Psoas muscle (tissue), 8 donors: Measurements from ENCODE around the gene FARSA. TPM values are rescaled to one million over a fixed set of nuclear protein-coding genes. Genes with fewer than 3 reads are reported as not detected.
A peak's percentile ranks its signal among the peaks of the same experiment; 100 is the strongest.
"Not testable (repeated sequence)": the region's sequence is repeated elsewhere in the genome, so short reads cannot be mapped to it uniquely, and the experiment has no call there.

Source experiments
- ATAC-seq, 4 donors: fragments of 200-7000 bp; cut with Tn5 transposase; one replicate each; pipeline ENCODE4 v1.9.1; 2020; ENCODE audit warnings: moderate library complexity in 3 of 4, mild to moderate bottlenecking in 2 of 4
- DNase-seq, 2 donors: peaks; one replicate each; pipeline ENCODE4 v3.0.0-alpha.2; 2020
- H3K27ac ChIP-seq: fragments of 200-600 bp; one replicate; pipeline ENCODE4 v1.8.0; 2022
- H3K27me3 ChIP-seq, 3 donors: fragments of 200-600 bp in 1 of 3; one replicate each; pipeline versions ENCODE4 v1.6.1 to v1.8.0; 2013 to 2022; ENCODE audit warnings: low read length in 2 of 3, mild to moderate bottlenecking in 2 of 3, moderate library complexity in 1 of 3; ENCODE audit not compliant: insufficient read depth in 3 of 3
- H3K36me3 ChIP-seq, 2 donors: fragments of 200-600 bp in 1 of 2; one replicate each; pipeline versions ENCODE4 v1.6.1 to v1.8.0; 2013 to 2022; ENCODE audit warnings: low read depth in 1 of 2, mild to moderate bottlenecking in 1 of 2, moderate library complexity in 1 of 2; ENCODE audit not compliant: insufficient read depth in 1 of 2
- H3K4me1 ChIP-seq: fragments of 200-600 bp; one replicate; pipeline ENCODE4 v1.8.0; 2022
- H3K4me3 ChIP-seq: fragments of 200-600 bp; one replicate; pipeline ENCODE4 v1.8.0; 2022; ENCODE audit warnings: mild to moderate bottlenecking
- H3K9me3 ChIP-seq: fragments of 200-600 bp; one replicate; pipeline ENCODE4 v1.8.0; 2022
- WGBS, 3 donors: extraction: QIAGEN DNeasy Blood & Tissue Kit; methylation state at CpG; one replicate each; pipeline versions ENCODE4 v1.1.6 to v1.1.7; 2013; 5-methylcytosine and 5-hydroxymethylcytosine counted together
- intact Hi-C, 2 donors: fragments of 100-400 bp; cut with DNase I; formaldehyde crosslinking; loops; one replicate each; pipeline versions ENCODE4 v1.11.0 to v1.14.2; 2022
- polyA plus RNA-seq, 3 donors: library from polyadenylated mRNA; stranded (reverse); fragments of 200-250 nt; gene quantifications; one replicate each; pipeline ENCODE4 v1.2.3, GENCODE V29; 2013
- total RNA-seq, 4 donors: library from RNA; stranded (reverse); fragmentation: NEBNext Ultra II Directional in 2 of 4; extraction: Animal tissue kit (Norgen Biotek cat#: 25700) in 2 of 4; gene quantifications; one replicate each; pipeline versions ENCODE4 v1.2.1 to v1.2.4, GENCODE V29; 2021 to 2023
- TF ChIP-seq, protein P1 (sequence below): fragments of 200-600 bp; IDR thresholded peaks from one replicate; pipeline ENCODE4 v1.8.0; 2022; ENCODE audit warnings: antibody characterized with exemption
- donor health status: healthy with polysubstance abuse.
- donor health status: DM: no; HTN: no; CAD: no; lungs with moderate emphysema.
- donor health status: Bipolar disorder and iron deficiency.
- donor health status: healthy.
- donor health status: DM: yes; HTN: yes; CAD: no.
- donor health status: DM: no; HTN: no; CAD: no.
- donor health status: DM: no; HTN: no; CAD: no.
- donor health status: DM: yes; HTN: yes; CAD: no.

FARSA gene
- total and polyA plus RNA-seq, 7 donors: 45.9 to 161 (median 61.6) TPM

DNA sequence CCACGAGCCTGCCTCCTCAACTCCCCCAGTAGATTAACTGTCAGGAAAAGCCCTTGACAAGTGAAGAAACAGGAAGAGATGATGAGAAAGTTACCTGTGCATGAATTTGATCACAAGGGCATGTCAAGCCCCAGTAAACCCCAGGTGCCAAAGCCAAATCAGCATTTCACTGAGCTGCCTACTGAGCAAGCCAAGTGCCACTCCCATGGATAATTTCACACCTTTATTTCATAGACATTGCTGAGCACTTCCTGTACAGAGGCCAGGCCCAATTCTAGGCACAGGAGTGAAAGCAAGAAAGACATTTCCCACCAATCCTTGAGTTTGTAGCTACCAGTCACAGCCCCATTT is 21.1 kb upstream of the FARSA start:
- Histone ChIP-seq H3K9me3 (no peaks in the 10 kb centered on the region), H3K27me3 (no peaks in the 10 kb centered on the region), H3K27ac (peak overlapping the region; percentile 98), H3K4me3 (peak overlapping the region; percentile 30), H3K4me1 (peaks cover 52% of the 10 kb centered on the region), H3K36me3 (peaks cover 13 to 51% of the 10 kb centered on the region in 2 donors)
- intact Hi-C loops: no loop called here
- TF ChIP-seq, protein P1, sequence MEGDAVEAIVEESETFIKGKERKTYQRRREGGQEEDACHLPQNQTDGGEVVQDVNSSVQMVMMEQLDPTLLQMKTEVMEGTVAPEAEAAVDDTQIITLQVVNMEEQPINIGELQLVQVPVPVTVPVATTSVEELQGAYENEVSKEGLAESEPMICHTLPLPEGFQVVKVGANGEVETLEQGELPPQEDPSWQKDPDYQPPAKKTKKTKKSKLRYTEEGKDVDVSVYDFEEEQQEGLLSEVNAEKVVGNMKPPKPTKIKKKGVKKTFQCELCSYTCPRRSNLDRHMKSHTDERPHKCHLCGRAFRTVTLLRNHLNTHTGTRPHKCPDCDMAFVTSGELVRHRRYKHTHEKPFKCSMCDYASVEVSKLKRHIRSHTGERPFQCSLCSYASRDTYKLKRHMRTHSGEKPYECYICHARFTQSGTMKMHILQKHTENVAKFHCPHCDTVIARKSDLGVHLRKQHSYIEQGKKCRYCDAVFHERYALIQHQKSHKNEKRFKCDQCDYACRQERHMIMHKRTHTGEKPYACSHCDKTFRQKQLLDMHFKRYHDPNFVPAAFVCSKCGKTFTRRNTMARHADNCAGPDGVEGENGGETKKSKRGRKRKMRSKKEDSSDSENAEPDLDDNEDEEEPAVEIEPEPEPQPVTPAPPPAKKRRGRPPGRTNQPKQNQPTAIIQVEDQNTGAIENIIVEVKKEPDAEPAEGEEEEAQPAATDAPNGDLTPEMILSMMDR: no peak
- ATAC-seq: no peak
- no peak for DNase-seq
- 29 to 33% (median 30%) methylated on average over 1 of the region's 1 CpG for WGBS, 3 donors

DNA sequence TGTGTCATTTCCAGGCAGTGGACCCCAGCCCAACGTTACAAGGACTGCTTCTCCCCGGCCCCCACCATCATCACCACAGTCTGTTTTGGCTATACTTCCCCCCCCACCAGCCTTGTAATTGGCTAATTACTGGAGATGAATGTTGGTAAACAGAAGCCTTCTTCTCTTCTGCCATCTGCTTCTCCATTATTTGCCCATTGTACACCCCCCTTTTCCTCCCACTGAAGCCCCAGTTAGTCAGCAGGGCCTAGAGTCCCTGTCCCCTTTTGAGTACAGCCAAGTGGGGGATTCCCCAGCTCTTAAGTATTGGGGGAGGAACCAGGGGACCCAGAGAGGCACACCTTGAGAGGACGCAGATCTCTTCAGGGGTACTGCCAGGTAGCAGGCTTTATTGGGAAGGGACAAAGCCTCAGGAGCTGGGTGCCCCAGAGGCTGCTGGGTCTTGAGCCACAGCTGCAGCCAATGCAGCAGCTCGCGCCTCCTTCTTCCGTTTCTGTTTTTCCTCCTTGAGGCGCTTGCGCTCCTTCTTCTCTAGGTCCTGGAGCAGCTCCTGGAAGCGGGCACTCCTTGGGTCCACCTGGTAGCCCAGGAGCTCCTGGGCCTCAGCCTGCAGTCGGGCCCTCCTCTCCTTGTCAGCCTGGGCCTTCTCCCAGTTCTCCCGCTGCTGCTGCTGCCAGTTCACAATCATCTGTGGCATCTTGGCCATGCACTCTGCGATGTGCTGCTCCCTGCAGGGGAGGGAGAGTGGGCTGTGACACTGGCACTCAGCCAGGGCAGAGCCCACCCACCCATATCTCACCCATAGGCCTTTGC is 20.5 kb upstream of the FARSA start:
- H3K4me1 ChIP-seq: peaks cover 57% of the 10 kb centered on the region
- DNase-seq (no peak), ATAC-seq (peak in 1 of 4 donors; percentile 2)
- H3K27ac ChIP-seq: peak overlapping the region; percentile 98
- TF ChIP-seq, protein P1: no peak
- H3K27me3 ChIP-seq: no peaks in the 10 kb centered on the region
- H3K36me3 ChIP-seq: peaks cover 13 to 57% of the 10 kb centered on the region in 2 donors
- 32 to 44% (median 33%) methylated on average over 12 of the region's 12 CpGs for WGBS, 3 donors
- H3K4me3 ChIP-seq: peak overlapping the region; percentile 30
- intact Hi-C loops: no loop called here
- no peaks in the 10 kb centered on the region for H3K9me3 ChIP-seq

DNA sequence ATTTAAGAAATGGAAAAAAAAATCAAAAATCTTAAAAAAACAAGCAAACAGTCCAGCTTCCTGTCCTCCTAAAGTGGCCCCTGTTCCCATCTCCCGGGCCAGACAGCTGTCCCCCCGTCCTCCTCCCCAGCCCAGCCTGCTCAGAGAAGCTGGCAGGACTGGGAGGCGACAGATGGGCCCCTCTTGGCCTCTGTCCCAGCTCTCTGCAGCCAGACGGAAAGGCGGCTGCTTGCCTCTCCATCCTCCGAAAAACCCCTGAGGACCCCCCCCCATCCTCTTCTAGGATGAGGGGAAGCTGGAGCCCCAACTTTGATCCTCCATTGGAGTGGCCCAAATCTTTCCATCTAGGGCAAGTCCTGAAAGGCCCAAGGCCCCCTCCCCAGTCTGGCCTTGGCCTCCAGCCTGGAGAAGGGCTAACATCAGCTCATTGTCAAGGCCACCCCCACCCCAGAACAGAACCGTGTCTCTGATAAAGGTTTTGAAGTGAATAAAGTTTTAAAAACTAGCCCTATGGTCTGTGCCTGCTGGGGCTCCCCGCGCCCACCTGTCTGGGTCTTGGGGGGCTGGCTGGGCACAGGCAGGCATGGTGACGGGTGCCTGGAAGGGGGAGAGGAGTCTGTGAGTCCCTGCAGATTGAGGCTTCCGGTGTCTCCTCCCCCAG is 19.8 kb upstream of the FARSA start:
- H3K4me1 ChIP-seq: peaks cover 65% of the 10 kb centered on the region
- peaks cover 20 to 64% of the 10 kb centered on the region in 2 donors for H3K36me3 ChIP-seq
- TF ChIP-seq, protein P1: no peak
- no peaks in the 10 kb centered on the region for H3K27me3 ChIP-seq
- 18 to 24% (median 18%) methylated on average over 10 to 11 of the region's 11 CpGs for WGBS, 3 donors
- peak overlapping the region; percentile 98 for H3K27ac ChIP-seq
- intact Hi-C loops: no loop called here
- ATAC-seq: no peak
- H3K9me3 ChIP-seq: no peaks in the 10 kb centered on the region
- no peak overlapping the region for H3K4me3 ChIP-seq
- no peak for DNase-seq

DNA sequence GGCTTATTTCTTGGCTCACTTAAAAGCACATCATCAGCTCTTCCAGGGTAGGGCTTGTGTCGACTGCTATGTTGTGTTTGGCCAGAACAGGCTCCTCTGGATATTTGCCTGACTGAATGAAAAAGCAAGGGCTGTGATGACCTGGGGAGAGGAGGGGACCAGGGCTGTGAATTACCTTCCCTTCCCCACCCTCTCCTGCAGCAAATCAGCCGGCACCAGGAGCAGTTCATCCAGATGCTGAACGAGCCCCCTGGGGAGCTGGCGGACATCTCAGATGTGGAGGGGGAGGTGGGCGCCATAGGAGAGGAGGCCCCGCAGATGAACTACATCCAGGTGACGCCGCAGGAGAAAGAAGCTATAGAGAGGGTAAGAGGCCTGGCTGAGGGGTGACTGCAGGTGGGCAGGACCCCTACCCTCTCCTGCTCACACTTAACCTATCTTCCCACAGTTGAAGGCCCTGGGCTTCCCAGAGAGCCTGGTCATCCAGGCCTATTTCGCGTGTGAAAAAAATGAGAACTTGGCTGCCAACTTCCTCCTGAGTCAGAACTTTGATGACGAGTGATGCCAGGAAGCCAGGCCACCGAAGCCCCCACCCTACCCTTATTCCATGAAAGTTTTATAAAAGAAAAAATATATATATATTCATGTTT is 19.1 kb upstream of the FARSA start:
- intact Hi-C loops: no loop called here
- ATAC-seq (peak in 1 of 4 donors; percentile 3), DNase-seq (no peak)
- Histone ChIP-seq H3K9me3 (no peaks in the 10 kb centered on the region), H3K27ac (peak overlapping the region; percentile 98), H3K27me3 (no peaks in the 10 kb centered on the region), H3K36me3 (peaks cover 21 to 71% of the 10 kb centered on the region in 2 donors), H3K4me3 (no peak overlapping the region), H3K4me1 (peaks cover 71% of the 10 kb centered on the region)
- TF ChIP-seq, protein P1: no peak
- 24 to 34% (median 30%) methylated on average over 12 of the region's 12 CpGs for WGBS, 3 donors

DNA sequence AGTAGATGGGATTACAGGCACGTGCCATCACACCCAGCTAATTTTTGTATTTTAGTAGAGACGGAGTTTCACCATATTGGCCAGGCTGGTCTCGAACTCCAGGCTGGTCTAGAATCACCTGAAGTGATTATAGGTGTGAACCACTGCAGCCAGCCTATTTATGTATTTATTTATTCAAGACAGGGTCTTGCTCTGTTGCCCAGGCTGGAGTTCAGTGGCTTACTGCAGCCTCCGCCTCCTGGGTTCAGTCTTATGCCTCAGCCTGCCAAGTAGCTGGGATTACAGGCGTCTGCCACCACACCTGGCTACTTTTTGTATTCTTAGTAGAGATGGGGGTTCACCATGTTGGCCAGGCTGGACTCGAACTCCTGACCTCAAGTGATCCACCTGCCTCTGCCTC is 18.5 kb upstream of the FARSA start:
- WGBS, 3 donors: 69 to 78% (median 71%) methylated on average over 6 of the region's 6 CpGs
- Histone ChIP-seq H3K4me1 (peaks cover 77% of the 10 kb centered on the region), H3K36me3 (peaks cover 21 to 74% of the 10 kb centered on the region in 2 donors), H3K27ac (peak overlapping the region; percentile 98)
- ATAC-seq, H3K27me3 ChIP-seq, H3K9me3 ChIP-seq, DNase-seq, intact Hi-C loops, H3K4me3 ChIP-seq: not testable (repeated sequence)
